Measurements from ENCODE around the gene NR1H2.

NR1H2 gene

GRCh38 chr19:50406156-50406820 is 30.0 kb downstream of the NR1H2 start:
- DNase-seq = no peak

DNA sequence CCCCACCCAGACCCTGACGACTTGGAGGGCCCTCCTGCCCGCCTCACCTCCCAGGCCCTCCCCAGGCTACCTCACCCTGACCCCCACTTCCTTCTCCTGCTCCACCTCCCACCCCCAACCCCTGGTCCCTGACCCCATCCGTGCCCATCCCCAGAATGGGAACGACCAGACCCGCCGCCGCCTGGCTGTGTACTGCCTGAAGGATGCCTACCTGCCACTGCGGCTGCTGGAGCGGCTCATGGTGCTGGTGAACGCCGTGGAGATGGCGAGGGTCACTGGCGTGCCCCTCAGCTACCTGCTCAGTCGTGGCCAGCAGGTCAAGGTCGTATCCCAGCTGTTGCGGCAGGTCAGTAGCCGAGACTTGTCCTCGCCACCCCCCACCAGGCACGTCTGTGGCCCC is 30.6 kb downstream of the NR1H2 start:
- no peak for DNase-seq

DNA sequence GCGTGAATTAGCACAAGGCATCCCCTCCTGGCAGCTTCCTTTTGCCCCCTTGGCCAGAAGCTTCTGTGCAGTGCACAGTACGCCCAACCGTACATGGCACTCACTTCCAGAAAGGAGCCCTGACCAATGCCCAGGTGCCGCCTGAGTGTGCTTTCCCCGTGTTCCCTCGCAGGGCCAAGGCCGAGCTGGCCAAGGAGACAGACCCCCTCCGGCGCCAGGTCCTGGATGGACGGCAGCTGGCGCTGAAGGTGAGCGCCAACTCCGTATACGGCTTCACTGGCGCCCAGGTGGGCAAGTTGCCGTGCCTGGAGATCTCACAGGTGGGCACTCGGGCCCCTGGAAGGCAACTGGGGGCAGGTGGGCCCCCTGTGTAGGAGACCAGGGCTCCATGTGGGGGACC is 33.1 kb downstream of the NR1H2 start:
- DNase-seq = no peak

DNA sequence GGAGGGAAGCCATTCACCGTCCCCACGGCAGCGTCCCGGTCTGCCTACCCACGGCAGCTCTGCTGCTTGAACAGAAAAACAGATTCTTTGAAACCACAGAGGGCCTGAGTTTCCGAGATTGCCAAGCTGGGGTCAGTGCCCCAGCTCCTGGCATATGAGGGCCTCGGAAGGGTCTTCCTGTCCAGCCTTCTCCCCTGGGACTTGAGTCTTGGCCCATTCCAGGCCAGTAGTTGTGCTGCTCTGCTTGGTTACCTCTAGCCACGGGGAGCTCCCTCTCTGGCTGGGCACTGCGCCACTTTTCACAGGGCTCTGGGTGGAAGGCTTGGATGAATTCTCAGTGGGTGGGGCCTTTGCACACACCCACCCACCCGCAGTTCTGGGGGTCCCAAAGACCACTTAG is 33.9 kb downstream of the NR1H2 start:
- DNase-seq = no peak

DNA sequence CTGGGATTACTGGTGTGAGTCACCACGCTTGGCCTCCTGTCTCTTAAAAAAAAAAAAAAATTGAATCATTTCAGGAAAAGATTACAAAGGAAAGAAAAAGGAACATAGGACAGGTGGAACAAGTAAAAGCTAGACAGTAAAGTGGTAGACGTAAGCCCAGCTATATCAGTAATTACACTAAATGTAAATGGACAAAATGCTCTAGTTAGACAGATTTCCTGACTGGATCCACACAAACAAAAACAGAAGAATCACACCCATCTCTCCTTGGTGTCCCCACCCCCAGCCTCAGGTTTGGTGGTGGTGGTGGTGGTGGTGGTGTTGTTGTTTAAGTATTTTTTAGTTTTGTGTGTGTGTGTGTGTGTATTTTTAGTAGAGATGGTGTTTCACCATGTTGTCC is 36.2 kb downstream of the NR1H2 start:
- DNase-seq = no peak

DNA sequence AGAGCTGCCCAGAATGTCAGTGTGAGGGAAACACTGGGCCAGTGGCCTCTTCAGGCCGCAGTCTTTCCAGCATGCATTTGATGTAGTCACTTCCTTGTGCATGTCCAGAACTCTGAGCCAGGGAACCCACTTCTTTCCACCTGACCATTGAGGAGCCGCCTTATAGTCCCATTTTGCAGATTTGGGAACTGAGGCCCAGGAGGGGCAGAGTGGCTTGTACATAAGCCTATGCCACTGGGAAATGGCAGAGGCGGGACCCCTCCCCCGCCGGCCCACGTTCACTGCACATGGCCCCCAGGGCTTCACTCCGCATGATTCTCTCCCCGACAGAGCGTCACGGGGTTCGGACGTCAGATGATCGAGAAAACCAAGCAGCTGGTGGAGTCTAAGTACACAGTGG is 36.8 kb downstream of the NR1H2 start:
- no peak for DNase-seq

DNA sequence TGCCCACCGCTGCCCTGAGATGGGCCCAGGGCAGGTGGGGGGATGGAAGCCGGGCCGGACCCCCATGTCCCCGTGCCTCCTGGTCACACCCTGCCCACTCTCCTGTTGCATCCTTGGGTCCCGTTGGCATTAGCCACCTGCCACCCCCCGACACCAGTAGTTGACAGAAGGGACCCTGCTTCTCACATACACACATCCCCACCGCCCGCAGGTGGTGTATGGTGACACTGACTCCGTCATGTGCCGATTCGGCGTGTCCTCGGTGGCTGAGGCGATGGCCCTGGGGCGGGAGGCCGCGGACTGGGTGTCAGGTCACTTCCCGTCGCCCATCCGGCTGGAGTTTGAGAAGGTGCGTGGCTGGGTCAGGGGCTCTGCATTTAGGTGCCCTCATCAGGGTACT is 37.3 kb downstream of the NR1H2 start:
- DNase-seq = no peak

- peak; percentile 64 to 76 for DNase-seq
Measured at GRCh38 chr19:50414864-50415660, 38.8 kb downstream of the NR1H2 start.

- DNase-seq = no peak
Measured at GRCh38 chr19:50415661-50416033, 39.4 kb downstream of the NR1H2 start.

DNA sequence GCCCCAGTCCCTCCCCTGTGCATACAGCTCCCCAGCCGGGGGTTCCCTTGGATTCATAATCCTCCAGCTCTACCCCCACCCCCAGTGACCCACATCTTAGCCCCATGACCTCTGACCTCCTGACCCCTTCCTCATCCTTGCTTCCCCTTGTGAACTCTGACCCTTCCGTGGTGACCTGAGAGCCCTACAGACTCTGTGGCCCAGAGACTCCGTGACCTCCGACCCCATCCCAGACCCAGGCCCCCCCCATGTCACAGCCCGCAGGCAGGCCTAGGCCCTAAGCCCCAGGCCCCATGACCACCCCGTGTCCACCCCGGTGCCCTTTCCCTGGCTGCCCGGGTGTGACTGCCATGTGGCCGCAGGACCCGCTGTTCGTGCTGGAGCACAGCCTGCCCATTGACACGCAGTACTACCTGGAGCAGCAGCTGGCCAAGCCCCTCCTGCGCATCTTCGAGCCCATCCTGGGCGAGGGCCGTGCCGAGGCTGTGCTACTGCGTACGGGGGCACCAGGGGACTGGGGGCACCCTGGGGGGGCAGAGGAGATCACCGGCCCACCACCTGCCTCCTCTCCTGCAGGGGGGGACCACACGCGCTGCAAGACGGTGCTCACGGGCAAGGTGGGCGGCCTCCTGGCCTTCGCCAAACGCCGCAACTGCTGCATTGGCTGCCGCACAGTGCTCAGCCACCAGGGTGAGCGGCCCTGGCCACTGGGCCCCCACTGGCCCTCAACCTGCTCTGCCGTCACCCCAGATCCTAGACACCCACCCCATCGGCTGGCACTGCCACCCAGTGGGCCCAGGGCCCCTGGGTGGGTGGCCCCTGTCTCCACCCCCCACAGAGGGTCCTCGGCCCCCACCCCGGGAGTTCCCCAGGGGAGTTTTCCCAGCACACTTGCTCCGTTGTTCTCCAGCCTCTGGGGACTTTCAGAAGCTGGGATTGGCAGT is 40.0 kb downstream of the NR1H2 start:
- no peak for DNase-seq

GRCh38 chr19:50417111-50418081 is 41.1 kb downstream of the NR1H2 start:
- no peak for DNase-seq

DNA sequence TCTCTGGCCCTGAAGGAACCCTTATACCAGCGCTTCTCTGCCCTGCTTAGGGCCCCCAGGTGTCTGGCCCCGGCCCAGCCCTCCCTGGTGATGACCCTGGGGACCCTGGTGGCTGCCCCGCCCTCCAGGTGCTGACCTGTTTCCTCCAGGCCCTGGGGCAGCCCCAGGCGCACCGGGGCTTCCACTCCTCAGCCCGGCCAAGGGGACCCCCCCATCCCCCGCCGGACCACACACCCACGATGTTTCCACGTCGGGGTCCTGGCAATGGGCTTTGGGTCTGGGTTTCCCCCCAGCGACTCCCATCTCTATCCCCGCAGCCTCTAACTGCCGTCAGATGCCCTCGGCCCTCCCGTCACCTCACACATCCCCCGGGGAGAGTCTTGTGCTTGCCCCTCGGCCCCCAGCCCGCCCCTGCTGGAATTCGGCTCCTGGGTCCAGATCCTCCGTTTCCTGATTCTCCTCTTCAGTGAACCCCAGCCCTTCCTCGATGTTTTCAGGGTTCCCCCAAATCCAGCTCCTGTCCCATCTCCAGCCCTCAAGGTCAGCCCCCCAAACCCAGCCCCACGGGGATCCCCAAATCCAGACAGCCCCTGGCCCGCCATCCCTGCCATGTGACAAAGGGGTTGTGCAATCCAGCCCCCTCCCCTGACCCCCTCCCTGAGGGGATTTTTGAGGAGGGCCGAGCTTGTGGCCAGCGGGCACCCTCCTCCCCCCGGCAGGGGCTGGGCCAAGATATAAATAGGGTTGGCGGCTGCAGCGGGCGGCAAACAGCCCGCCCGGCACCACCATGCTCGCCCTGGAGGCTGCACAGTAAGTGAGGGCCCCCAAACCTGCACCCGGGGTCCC is 42.1 kb downstream of the NR1H2 start, which contains the start of gene SPIB:
Gene SPIB, plus strand, starts transcription at position 763 of the 846 bp plus-strand sequence. Its CDS starts 25 bp downstream, at position 788.
- no peak for DNase-seq

DNA sequence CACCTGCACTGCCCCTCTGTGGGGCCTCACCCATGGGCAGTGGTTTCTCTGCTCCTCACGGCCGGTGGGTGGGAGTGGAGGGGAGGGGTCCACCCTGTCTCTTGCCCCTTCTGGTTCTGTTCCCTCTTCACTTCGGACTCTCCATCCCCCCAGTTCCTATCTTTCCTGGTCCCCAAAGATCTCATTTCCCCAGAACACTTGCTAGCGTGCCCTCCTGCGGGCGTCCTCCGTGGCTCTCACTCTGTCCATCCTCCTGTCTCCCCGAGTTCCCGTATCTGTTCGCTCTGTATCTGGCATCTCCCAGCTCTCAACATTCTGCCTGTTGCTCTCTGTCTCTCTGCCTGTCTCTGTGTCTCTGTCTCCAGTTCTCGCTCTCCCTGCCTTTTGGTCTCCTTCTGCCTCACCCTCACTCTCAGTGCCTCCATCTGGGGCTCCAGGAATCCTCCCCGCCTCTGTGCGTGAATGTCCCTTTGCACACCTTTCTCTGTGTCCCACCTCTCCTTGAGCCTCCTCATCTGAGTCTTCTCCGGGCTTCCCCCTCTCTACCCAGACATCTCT is 42.8 kb downstream of the NR1H2 start:
- DNase-seq = no peak

GRCh38 chr19:50419580-50420035 is 43.4 kb downstream of the NR1H2 start:
- no peak for DNase-seq

DNA sequence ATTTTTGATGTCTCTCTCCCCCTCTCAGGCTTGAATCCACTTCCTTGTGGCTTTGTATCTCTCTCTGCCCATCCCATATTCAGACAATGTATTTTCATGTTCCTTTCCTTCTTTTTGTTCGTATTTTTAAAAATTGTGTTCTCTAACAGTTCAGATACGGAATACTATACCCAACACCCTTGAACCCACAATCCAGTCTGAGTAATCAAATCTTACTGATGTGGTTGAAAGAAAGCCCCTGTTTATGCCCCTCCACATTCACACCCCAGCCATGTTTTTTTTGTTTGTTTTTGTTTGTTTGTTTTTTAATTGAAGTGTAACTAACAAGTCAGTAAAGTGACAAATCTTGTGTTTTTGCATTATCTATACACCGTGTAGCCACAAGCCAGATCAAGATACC is 43.9 kb downstream of the NR1H2 start:
- no peak for DNase-seq

DNA sequence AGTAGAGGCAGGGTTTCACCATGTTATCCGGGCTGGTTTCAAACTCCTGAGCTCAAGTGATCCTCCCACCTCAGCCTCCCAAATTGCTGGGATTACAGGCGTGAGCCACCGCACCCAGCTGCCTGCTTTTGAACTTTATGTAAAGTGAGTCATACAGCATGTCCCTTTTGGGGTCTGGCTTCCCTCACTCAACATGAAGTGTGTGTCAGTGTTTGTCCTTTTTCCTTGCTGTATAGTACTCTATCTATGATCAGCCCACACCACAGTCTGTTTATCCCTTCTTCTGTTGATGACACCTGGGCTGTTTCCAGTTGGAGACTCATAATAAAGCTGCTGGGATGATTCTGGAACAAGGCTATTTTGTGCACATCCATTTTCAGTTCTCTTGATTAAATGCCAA is 44.6 kb downstream of the NR1H2 start:
- DNase-seq = no peak

DNA sequence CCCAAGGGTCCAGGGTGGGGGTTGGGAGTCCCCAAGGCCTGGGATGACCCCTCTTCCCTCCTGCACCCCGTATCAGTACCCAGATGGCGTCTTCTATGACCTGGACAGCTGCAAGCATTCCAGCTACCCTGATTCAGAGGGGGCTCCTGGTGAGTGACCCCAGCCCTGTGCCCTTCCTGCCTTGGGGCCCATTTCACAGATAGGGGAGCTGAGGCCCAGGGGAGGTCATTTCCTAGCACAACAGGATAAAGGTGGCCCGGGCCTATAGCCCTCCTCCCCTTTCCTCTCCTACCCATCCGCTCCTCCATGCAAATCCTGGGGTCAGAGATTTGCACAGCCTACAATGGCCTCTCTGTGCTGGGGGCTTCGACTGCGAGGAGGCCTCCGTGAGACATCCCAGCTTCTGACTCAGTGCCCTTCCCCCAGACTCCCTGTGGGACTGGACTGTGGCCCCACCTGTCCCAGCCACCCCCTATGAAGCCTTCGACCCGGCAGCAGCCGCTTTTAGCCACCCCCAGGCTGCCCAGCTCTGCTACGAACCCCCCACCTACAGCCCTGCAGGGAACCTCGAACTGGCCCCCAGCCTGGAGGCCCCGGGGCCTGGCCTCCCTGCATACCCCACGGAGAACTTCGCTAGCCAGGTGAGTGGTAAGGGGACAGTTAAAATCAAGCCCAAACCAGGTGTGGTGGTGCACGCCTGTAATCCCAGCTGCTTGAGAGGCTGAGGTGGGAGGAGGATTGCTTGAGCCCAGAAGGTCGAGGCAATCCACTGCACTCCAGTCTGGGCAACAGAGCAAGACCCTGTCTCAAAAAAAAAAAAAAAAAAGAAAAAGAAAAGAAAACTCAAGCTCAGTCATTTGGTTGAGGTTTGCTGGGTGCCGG is 46.4 kb downstream of the NR1H2 start:
- DNase-seq = no peak

- no peak for DNase-seq
Measured at GRCh38 chr19:50423279-50424113, 47.2 kb downstream of the NR1H2 start.

DNA sequence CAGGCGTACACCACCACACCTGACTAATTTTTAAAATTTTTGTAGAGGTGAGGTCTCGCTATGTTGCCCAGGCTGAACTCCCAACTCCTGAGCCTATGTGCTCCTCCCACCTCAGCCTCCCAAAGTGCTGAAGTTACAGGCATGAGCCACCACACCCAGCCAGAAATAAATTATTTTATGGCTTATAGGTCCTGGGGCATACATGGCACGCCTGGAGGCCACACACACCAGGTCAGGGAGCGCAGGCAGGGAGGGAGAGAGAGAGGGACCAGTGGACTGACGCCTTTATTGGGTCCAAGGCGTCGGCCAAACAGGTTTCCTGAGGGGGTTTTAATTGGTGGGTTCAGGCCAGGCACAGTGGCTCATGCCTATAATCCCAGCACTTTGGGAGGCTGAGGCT is 49.3 kb downstream of the NR1H2 start:
- no peak for DNase-seq

Measured in stimulated activated CD4-positive, alpha-beta T cell treated with anti-CD3 and anti-CD28 coated beads, Interleukin-4, amount 100 ng/mL, for 4 hours (primary cell).